Suprapubic skin (tissue), 4 donors: Measurements from ENCODE around the gene ZNF213.

Experiments used
- POLR2A ChIP-seq, 2 donors: fragments of 450-650 bp; IDR thresholded peaks; one replicate each; pipeline ENCODE4 v1.6.1; 2017; ENCODE audit warnings: antibody characterized with exemption in 2 of 2, mild to moderate bottlenecking in 2 of 2, moderate library complexity in 2 of 2
- POLR2AphosphoS5 ChIP-seq, 3 donors: sonication (generic); formaldehyde crosslinking; IDR thresholded peaks; one replicate each; pipeline ENCODE4 v1.6.1; 2017; ENCODE audit warnings: antibody characterized with exemption in 3 of 3
- TF ChIP-seq, protein P1 (sequence below), 2 donors: fragments of 200-600 bp in 1 of 2; fragments of 450-650 bp in 1 of 2; sonication (generic) in 1 of 2; IDR thresholded peaks; one replicate each; pipeline ENCODE4 v1.5.1; 2016 to 2019; ENCODE audit warnings: antibody characterized with exemption in 2 of 2, mild to moderate bottlenecking in 1 of 2, moderate library complexity in 1 of 2

DNA sequence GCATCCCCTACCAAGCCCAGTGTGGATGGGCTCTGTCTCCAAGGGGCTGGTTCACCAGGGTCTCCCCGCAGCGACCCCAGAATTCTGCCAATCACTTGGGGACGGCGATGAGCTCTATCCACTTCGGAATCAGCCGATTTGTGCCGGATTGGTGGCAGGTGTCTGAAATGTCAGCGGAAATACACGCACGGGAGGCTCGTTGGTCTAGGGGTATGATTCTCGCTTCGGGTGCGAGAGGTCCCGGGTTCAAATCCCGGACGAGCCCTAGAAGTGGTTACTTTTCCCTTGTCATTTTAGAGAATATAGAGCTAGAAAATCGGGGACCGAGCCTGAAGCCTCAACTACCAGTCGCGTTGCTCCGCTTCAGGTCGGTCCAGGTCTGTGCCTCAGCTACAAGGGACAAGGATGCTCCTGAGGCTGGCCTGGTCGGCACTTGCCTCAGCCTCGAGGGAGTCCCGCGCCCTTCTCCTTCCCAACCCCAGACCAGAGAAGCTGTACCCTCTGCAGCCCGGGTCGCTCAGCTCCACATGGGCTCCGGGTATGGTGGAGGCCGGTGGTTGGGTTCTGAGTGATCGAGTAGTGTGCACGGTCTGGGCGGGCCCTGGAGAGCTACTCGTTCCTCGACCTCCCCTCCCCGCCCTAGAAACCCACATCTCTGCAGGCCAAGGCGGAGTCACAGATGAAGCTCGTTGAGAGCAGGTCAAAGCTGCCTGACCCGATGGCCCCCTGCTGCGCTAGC is 37.2 kb downstream of the ZNF213 start:
- TF ChIP-seq, protein P1, sequence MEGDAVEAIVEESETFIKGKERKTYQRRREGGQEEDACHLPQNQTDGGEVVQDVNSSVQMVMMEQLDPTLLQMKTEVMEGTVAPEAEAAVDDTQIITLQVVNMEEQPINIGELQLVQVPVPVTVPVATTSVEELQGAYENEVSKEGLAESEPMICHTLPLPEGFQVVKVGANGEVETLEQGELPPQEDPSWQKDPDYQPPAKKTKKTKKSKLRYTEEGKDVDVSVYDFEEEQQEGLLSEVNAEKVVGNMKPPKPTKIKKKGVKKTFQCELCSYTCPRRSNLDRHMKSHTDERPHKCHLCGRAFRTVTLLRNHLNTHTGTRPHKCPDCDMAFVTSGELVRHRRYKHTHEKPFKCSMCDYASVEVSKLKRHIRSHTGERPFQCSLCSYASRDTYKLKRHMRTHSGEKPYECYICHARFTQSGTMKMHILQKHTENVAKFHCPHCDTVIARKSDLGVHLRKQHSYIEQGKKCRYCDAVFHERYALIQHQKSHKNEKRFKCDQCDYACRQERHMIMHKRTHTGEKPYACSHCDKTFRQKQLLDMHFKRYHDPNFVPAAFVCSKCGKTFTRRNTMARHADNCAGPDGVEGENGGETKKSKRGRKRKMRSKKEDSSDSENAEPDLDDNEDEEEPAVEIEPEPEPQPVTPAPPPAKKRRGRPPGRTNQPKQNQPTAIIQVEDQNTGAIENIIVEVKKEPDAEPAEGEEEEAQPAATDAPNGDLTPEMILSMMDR (IDR thresholded peaks at IDR 0.05), result no peak
- TF ChIP-seq POLR2A (IDR thresholded peaks at IDR 0.05) (no peak), POLR2AphosphoS5 (IDR thresholded peaks at IDR 0.05) (no peak)
